HG02571 (cell line): ENCODE data around the gene RALGAPA1.
"Not testable (repeated sequence)": the region's sequence is repeated elsewhere in the genome, so short reads cannot be mapped to it uniquely, and the experiment has no call there.

ENCODE experiments used
- ATAC-seq: cut with Tn5 transposase; IDR thresholded peaks from one replicate; pipeline ENCODE4 v1.9.1; 2021; ENCODE audit warnings: mild to moderate bottlenecking, moderate library complexity; ENCODE audit not compliant: unreplicated experiment

Gene RALGAPA1

DNA sequence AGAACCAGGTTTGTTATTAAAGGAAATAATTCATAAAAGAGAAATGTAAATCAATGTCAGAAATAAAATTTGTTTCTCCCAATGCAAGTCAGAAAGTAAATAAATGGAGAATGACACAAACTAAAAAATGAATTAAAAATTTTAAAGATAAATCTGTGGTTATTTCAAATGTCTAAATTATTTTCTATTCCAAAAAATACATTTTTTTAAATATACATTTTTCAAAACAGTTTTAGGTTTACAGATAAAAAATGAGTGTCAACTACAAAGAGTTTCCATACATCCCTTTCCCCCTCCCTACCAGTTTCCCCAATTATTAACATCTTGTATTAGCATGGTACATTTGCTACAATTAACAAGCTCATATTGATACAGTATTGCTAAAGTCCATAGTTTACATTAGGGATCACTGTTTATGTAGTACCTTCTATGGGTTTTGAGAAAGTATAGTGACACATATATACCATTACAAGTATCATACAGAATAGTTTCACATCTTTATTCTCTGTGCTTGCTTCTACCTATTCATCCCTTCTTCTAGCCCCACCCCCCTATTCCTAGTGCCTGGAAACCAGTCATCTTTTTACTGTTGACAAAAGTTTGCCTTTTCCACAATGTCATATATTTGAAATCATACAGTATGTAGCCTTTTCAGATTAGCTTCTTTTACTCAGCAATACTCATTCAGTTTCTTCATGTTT is 104.2 kb downstream of the RALGAPA1 start:
- no peak for ATAC-seq

DNA sequence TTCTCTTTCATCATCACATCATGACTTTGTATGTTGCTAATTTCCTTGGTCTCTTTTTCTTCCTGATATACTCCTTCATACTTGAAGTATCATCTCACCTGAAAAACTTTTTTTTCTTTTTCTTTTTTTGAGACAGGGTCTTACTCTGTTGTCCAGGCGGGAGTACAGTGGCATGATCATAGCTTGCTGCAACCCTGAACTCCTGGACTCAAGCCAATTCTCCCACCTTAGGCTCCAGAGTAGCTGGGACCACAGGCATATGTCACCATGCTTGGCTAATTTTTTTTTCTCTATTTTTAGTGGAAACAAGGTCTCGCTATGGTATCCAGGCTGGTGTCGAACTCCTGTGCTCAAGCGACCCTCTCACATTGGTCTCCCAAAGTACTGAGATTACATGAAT is 107.6 kb downstream of the RALGAPA1 start:
- no peak for ATAC-seq

DNA sequence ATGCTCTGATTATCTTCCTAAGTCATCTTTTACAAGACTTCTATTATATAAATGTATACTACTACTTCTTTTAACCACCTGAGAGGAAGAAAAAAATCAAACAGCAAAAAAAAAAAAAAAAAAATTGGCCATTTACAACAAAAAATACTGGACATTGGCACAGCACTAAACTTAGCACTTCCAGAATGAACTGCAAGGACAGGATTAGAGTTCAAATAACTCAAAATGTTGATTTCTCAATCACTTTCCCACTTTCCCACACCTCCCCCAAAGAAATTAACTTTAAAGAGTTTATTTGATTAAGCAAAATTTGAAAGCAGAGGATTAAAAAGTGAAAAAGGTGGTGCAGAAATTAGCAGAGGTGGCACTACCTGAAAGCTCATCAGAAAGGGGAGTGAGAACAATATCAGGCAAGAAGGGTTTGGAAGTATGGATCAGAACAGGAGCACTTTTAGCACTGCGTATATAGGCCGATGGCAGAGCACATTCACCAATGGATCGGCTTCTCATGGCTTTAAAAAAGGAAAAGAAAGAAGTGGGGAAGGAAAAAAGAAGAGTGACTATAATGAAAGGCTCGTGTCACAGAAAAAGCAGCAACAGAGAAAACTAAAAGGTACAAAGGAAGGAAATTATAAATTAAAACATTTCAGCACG is 109.2 kb downstream of the RALGAPA1 start:
- no peak for ATAC-seq

DNA sequence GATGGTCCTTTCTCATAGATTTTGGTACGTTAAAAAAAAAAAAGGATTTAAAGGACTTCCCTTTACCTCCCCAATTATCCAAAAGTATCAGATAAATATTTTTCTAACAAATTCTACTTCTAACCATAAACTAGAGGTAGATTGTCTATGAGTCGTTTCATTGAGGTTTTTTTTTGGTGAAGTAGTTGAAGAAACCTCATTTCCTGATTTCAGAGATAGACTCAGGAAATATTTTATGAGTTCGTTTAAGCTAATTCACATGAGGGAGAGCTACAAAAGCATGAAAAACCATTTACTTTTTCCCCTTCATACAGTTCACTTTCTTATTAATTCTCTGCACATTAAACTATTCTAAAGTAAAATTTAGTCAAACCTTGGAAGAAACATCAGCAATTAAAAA is 112.5 kb downstream of the RALGAPA1 start:
- no peak for ATAC-seq

DNA sequence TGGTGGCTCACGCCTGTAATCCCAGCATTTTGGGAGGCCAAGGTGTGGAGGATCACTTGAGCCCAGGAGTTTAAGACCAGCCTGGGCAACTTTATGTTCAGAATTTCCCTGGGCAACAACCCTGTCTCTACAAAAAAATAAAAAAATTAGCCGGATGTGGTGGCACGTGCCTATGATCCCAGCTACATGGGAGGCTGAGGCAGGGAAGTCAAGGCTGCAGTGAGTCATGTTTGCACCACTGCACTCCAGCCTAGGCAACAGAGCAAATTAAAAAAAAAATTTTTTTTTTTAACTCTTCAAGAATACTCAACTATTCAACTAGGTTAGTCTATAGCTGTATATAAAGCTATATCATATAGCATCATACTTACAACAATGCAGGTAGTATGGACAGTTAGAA is 113.0 kb downstream of the RALGAPA1 start:
- no peak for ATAC-seq

DNA sequence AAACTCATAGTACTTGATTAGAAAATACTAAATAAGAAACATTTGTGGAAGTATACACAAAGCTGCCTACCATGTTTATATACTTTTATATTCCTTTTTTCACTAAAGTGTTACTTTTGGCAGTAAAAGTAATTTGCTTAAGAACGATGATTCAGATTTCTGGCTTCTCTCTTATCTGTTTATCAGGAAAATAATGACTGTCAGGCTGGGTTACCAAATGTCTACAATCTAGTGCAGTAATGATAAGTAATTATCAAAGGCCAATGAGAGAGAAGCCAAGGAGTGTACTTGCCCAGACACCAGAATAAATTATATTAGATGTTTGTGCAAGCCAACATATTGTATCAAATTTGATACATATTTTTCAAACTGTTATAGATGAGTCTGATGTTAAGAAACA is 113.4 kb downstream of the RALGAPA1 start:
- no peak for ATAC-seq

DNA sequence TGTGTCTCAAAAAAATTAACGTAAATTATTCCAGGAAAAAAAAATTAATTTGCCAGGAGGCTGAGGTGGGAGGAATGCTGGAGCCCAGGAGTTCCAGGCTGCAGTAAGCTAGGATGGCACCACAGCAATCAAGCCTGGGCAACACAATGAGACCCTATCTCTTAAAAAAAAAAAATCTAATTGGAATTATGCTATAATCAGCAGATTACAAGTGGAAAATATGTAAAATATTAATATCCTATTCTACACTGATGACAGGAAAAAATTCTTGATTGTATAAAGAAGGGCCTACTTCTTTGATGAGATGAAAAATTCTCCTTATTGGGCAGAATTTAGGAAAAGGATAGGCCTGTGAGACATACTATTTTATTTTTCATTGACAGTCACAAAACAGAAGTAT is 114.0 kb downstream of the RALGAPA1 start:
- no peak for ATAC-seq

DNA sequence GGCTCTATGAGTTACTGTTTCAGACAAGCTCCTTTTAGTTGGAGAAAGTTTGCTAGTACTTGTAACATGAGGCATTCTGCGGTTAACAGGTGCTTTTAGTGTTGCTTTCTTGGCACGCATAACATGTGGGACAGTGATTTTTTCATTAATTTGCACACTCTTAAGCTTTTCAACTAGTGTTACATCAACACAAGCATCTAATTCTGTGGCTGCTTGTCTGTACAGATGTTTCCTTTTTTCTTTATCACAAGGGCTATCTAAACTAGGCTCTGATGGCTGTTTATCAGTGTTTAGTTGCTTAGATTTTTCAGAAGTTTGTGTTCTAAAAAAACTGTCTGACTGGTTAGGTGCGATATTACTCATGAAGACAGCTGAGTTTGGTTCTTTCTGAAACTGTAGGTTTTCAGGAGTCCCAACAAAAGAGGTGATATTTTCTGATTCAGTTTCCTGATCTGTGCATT is 120.1 kb downstream of the RALGAPA1 start:
- ATAC-seq, result no peak

DNA sequence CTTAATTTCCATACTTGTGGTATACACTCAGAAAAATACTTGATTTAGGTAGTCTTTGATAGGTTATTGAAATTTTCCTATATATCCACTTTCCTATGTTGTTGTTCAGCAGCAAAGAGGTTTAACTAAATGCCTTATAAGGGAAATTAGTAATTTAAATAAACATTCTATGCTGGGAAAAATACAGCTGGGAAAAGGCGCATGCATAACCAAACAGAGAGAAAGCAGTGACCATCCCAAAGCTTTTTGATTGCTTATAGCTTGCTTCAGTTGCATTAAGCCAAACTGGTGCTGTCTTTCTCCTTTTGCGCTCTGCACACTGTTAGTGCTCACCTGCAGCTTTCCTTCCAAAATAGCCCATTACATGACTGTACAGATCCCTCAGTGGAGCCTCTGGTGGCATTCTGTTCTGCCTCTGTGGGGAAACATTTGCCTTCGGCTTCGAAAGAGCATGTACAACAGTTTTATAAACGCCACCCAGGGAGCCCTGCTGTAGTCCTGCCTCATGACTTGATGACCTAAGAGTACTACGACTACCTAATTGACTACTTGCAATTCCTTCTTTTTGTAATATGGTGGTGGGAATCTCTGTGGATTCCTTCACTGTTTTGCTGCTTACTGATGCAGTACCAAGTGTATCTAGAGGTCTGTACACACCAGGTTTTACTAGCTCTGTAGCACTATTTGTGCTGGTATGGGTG is 120.8 kb downstream of the RALGAPA1 start:
- no peak for ATAC-seq

DNA sequence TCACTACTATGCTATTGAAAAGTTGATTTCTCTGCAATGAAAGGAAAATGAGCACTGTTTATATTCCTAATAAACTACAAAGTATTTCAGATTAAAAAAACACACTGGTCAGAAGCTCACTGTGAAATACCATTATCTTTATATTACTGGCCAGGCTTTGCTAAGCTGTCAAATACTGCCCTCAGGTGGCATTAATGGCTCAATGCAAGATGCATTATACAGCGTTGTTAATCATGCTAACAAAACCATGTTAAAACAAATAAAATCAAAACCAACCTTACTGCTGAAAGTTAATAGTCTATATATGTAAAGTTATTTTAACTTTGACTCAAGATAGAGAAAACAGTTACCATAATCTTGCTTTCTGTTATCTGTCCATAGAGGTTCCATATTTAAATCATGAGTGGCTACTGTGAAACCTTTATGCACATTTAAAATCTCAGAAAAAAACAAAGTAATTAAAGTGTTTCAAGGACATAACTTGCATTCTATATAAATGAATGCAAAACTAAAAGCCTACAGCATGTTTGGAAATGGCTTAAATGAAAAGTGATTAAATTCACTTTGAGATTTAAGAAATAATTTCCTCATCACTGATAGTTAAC is 121.7 kb downstream of the RALGAPA1 start:
- ATAC-seq, result no peak

DNA sequence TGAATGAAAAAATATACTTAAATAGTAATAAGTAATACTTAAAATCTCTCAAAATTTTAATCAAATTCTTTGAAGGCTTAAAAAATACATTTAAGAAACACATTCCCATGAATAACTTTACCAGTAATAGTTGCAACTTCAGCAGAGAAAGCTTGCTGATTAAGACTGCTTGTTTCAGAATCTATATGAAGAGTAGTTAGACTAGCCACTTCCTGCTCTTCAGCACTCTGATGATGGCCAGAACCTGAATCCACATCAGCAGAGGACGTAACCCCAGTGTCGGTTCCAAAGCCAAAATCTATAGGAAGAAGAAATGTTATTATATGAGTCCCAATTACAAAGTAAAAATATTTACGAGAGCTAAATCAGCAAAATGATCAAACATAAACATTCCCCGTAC is 125.4 kb downstream of the RALGAPA1 start:
- not testable (repeated sequence) for ATAC-seq

DNA sequence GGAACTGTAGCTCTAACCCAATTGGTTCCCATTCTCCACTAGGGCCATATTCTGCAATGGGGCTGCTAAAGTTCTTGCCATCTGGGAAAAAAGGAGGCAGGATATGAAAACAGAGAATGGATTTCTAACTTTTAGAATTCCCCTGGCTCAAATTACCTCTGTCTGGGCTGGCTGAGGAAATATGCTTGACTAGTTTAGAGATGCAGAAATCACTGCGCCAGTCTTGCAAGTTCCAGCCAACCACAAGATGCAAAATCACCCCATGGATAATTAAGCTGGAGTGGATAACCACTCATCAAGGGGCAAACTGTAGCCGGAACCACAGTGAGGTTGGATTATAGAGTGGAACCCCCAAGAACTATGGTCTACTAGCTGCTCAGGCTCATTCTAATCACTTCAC is 126.3 kb downstream of the RALGAPA1 start:
- ATAC-seq, result no peak

DNA sequence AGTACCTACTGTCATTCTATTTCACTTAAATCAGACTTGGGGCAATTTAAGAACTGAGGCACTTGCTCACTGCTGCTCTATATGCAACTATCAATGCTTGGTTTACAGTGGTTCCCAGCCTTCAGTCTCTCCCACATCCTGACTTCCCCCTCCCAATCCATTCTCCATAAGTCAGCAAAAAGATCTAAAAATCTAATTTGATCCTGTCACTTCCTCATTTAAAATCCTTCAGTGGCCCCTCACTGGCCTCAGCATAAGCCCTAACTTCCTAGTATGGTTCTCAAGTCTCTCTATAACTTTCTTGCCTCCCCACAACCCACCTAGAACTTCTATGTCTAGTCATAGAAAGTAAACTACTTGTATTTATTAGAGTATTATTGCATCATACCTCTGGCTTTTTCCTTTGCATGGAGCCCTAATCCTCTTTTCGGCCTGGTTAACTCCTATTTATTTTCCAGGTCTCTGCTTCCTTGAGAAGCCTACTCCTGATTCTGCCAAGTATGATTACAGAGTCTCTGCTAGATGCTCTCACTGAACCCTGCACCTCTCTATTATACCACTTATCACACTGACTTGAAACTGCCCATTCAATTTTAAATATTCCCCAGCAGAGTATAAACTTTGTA is 130.6 kb downstream of the RALGAPA1 start:
- ATAC-seq, result no peak

DNA sequence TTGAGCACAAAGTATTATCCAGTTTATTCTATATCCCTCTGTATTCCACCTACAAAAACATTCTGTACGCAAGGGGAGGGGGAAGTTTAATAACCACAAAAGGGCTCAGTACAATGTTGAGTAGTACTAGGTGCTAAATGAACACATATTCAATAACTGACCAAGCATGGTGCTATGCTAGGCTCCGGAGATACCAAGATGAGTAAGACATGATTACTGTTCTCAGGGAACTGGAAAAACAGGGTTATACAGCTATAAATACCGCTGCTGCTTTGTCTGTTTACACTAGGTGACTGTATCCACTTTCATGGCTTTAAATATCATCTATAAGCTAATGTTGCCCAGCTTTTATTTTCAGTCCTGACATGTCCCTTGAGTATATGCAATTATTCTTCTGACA is 139.3 kb downstream of the RALGAPA1 start:
- no peak for ATAC-seq

DNA sequence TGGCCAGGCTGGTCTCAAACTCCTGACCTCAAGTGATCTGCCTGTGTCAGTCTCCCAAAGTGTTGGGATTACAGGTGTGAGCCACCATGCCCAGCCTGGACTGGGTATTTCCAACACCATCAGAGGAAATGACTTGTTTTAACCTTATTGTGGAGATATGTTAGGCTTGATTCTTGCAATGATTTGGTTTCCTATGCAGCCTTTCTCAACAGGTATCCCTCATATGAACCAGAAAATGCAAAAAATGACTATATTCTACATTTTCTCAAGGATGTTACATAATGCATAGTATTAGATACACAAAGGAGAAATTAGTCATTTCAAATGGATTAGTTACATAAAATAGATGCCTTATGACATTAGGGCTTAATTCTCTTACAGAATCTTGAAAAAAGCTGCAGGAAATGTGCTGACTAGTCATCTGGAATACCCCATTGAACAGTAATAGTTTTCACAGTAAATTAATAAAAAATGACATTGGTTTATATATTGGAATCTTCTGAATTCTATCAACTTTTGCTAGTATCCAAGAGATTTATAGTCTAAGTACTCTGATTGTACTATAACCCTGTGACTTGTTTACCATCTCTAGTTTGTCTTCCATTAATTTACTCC is 142.6 kb downstream of the RALGAPA1 start:
- ATAC-seq, result no peak

DNA sequence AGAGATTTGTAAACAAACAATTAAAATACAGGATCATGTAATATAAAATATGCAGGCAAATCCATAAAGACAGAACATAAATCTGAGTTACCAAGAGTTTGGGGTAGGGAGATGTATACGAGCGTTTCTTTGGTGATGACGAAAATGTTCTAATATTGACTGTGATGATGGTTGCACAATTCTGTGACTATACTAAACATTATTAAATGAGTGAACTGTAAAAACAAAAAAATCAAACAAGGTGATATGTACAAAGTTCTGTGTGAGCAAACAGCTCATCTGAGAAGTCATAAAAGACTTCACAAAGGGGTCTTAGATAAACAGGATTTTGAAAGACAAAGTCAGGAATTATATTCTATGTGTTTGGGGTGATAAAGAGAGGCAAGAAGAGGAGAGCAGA is 147.2 kb downstream of the RALGAPA1 start:
- ATAC-seq, result no peak

DNA sequence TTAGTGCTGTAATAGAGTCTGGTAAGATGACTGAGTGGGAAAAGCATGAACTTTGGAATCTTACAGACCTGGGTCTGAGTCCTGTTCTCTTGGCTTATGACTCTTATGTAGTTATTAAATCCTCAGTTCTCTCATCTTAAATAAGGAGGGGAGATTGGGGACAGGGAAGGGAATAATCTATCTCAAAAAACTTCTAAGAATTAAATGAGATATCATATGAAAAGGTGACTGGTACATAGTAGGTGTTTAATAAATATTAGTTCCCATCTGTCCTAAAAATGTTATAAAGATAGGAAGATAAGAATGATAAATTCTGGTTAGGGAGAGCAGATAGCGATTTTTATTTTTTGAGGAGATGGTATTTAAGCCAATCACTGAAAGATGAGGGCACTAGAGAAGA is 156.1 kb downstream of the RALGAPA1 start:
- ATAC-seq, result no peak

DNA sequence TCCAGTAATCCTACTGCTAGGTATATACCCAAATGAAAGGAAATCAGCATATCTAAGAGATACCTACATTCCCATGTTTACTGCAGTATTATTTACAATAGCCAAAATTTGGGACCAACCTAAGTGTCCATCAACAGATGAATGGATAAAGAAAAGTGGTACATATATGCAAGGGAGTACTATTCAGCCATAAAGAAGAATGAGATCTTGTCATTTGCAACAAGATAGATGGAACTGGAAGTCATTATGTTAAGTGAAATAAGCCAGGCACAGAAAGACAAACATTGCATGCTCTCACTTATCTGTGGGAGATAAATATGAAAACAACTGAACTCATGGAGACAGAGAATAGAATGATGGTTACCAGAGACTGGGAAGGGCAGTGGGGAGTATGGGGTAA is 165.6 kb downstream of the RALGAPA1 start:
- no peak for ATAC-seq

DNA sequence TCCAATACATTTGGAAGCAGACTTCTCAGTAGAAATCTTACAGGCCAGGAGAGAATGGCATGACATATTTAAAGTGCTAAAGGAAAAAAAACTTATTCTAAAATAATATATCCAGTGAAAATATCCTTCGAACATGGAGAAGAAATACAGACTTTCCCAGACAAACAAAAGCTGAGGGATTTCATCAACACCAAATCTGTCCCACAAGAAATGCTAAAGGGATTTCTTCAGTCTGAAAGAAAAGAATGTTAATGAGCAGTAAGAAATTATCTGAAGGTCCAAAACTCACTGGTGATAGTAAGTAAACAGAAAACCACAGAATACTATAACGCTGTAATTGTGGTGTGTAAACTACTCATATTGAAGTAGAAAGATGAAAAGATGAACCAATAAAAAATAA is 171.2 kb downstream of the RALGAPA1 start:
- ATAC-seq, result no peak

DNA sequence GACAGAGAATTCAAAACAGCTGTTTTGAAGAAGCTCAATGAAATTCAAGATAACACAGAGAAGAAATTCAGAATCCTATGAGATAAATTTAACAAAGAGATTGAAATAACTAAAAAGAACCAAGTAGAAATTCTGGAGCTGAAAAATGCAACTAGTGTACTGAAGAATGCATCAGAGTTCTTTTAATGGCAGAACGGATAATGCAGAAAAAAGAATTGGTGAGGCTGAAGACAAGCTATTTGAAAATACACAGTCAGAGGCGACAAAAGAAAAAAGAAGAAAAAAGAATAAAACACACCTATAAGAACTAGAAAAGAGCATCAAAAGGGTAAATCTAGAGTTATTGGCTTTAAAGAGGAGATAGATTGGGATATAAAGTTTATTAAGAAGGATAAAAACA is 171.8 kb downstream of the RALGAPA1 start:
- ATAC-seq, result no peak

DNA sequence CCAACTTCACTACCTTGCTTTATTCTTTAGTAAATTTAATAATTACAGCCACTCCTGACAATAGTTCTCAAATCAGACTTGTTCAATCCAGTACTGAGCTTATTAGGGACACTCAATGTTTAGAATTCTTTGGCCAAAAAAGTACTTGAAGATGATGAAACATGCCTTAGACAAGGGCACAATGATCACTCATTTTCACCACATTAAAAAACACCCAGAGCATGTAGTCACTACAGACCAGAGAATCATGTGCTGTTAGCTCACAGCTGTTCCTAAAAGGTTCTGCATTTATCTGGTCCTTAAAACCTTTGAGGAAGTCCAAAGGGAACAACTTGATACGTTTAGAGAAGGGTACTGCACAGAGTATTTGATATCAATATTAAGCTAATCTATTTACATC is 176.4 kb downstream of the RALGAPA1 start:
- ATAC-seq, result no peak
